GM06990 (cell line): ENCODE results near the gene P2RY2.

ENCODE experiments used
- DNase-seq: peaks from one replicate; pipeline ENCODE4 v3.0.0-alpha.2; 2011; ENCODE audit not compliant: insufficient read length; ENCODE audit errors: extremely low read depth
- H3K27me3 ChIP-seq: replicated peaks from 2 replicates; pipeline ENCODE4 v1.6.0; 2011; ENCODE audit warnings: low read length; ENCODE audit not compliant: control insufficient read depth, insufficient read depth
- H3K36me3 ChIP-seq: 2 replicates; pipeline ENCODE4 v1.5.1; 2011; ENCODE audit warnings: low read length; ENCODE audit not compliant: control insufficient read depth, insufficient read depth
- H3K4me3 ChIP-seq: replicated peaks from 2 replicates; pipeline ENCODE4 v1.5.1; 2011; ENCODE audit warnings: low read depth, mild to moderate bottlenecking, control low read depth, low read length
- CTCF ChIP-seq: IDR thresholded peaks from 2 replicates; pipeline ENCODE4 v1.5.1; 2011; ENCODE audit warnings: low read length, control low read depth, mild to moderate bottlenecking, inconsistent platforms; ENCODE audit not compliant: insufficient read depth, poor library complexity, severe bottlenecking

P2RY2 gene

GRCh38 chr11:73221451-73221850 lies 3.4 kb downstream of the P2RY2 start:
- no peak for DNase-seq
- no peak for TF ChIP-seq CTCF
- no peak overlapping the region for H3K4me3 ChIP-seq

GRCh38 chr11:73221996-73222395 lies 3.9 kb downstream of the P2RY2 start:
- TF ChIP-seq CTCF = no peak
- no peak for DNase-seq
- Histone ChIP-seq H3K27me3 (no peaks in the 10 kb centered on the region; the same call in 1 of the 2 replicates), H3K36me3 (no peaks in the 10 kb centered on the region), H3K4me3 (no peak overlapping the region)

More at GRCh38 chr11:73221451-73221850, 3.4 kb downstream of the P2RY2 start:
- Histone ChIP-seq H3K27me3 (no peaks in the 10 kb centered on the region; the same call in 1 of the 2 replicates), H3K36me3 (no peaks in the 10 kb centered on the region)

- DNase-seq = no peak
- Histone ChIP-seq H3K4me3 (no peak overlapping the region), H3K27me3 (no peaks in the 10 kb centered on the region; the same call in none of the 2 replicates), H3K36me3 (no peaks in the 10 kb centered on the region)
- no peak for TF ChIP-seq CTCF
Observed at GRCh38 chr11:73223998-73224730, 6.1 kb downstream of the P2RY2 start.

GRCh38 chr11:73225001-73225686 lies 7.1 kb downstream of the P2RY2 start:
- no peak for DNase-seq
- Histone ChIP-seq H3K36me3 (no peaks in the 10 kb centered on the region), H3K4me3 (no peak overlapping the region), H3K27me3 (no peaks in the 10 kb centered on the region; the same call in 1 of the 2 replicates)
- TF ChIP-seq CTCF = no peak

- Histone ChIP-seq H3K4me3 (no peak overlapping the region), H3K27me3 (no peaks in the 10 kb centered on the region; the same call in 1 of the 2 replicates), H3K36me3 (no peaks in the 10 kb centered on the region)
- TF ChIP-seq CTCF = no peak
- no peak for DNase-seq
Observed at GRCh38 chr11:73225851-73226250, 7.8 kb downstream of the P2RY2 start.
